ACC112 (cell line): ENCODE measurements around the gene XPR1.

ENCODE experiments used
- H2AFZ ChIP-seq: fragments of 200-600 bp; sonication (generic); one replicate; pipeline ENCODE4 v1.6.0; 2017; ENCODE audit warnings: antibody characterized with exemption, low read length; ENCODE audit not compliant: unreplicated experiment
- H3K27ac ChIP-seq: fragments of 200-600 bp; sonication (generic); 2 replicates; pipeline ENCODE4 v1.5.1; 2014; ENCODE audit warnings: low read depth, mild to moderate bottlenecking, antibody characterized with exemption, low read length, moderate library complexity
- H3K27me3 ChIP-seq: fragments of 200-600 bp; sonication (generic); 2 replicates; pipeline ENCODE4 v1.6.1; 2014; ENCODE audit warnings: mild to moderate bottlenecking, antibody characterized with exemption, low read length, moderate library complexity, mixed read lengths; ENCODE audit not compliant: insufficient read depth
- H3K36me3 ChIP-seq: fragments of 200-600 bp; sonication (generic); 2 replicates; pipeline ENCODE4 v1.6.1; 2016; ENCODE audit warnings: mild to moderate bottlenecking, antibody characterized with exemption, low read length, moderate library complexity, mixed read lengths; ENCODE audit not compliant: insufficient read depth
- H3K4me1 ChIP-seq: fragments of 200-600 bp; sonication (generic); one replicate; pipeline ENCODE4 v1.6.1; 2016; ENCODE audit warnings: low read length, mixed read lengths; ENCODE audit not compliant: insufficient read depth, unreplicated experiment, control insufficient read depth
- H3K4me3 ChIP-seq: fragments of 200-600 bp; sonication (generic); 2 replicates; pipeline ENCODE4 v1.5.1; 2014; ENCODE audit warnings: mild to moderate bottlenecking, low read depth, low read length
- H3K79me2 ChIP-seq: fragments of 200-600 bp; sonication (generic); one replicate; pipeline ENCODE4 v1.6.0; 2016; ENCODE audit warnings: low read length; ENCODE audit not compliant: control insufficient read depth, unreplicated experiment, insufficient read depth

XPR1 gene

GRCh38 chr1:180745098-180745497 is 113.3 kb downstream of the XPR1 start:
- no peaks in the 10 kb centered on the region for H3K27me3 ChIP-seq
- no peak overlapping the region for H3K4me3 ChIP-seq
- no peak overlapping the region for H3K27ac ChIP-seq
- no peaks in the 10 kb centered on the region for H3K79me2 ChIP-seq
- no peaks in the 10 kb centered on the region for H3K4me1 ChIP-seq
- H3K36me3 ChIP-seq: no peaks in the 10 kb centered on the region
- no peak overlapping the region for H2AFZ ChIP-seq

GRCh38 chr1:180751921-180752320 is 120.1 kb downstream of the XPR1 start:
- no peaks in the 10 kb centered on the region for H3K27me3 ChIP-seq
- H3K4me1 ChIP-seq: no peaks in the 10 kb centered on the region
- H3K79me2 ChIP-seq: no peaks in the 10 kb centered on the region
- H3K4me3 ChIP-seq: no peak overlapping the region
- no peak overlapping the region for H2AFZ ChIP-seq
- no peak overlapping the region for H3K27ac ChIP-seq
- H3K36me3 ChIP-seq: no peaks in the 10 kb centered on the region

- H3K4me1 ChIP-seq: no peaks in the 10 kb centered on the region
- no peak overlapping the region for H2AFZ ChIP-seq
- no peak overlapping the region for H3K4me3 ChIP-seq
- no peak overlapping the region for H3K27ac ChIP-seq
- no peaks in the 10 kb centered on the region for H3K27me3 ChIP-seq
- H3K36me3 ChIP-seq: no peaks in the 10 kb centered on the region
- no peaks in the 10 kb centered on the region for H3K79me2 ChIP-seq
Measured at GRCh38 chr1:180754453-180754852, 122.6 kb downstream of the XPR1 start.

- Histone ChIP-seq H3K4me3 (no peak overlapping the region), H3K27ac (no peak overlapping the region), H2AFZ (no peak overlapping the region), H3K79me2 (no peaks in the 10 kb centered on the region), H3K27me3 (no peaks in the 10 kb centered on the region), H3K4me1 (no peaks in the 10 kb centered on the region), H3K36me3 (no peaks in the 10 kb centered on the region)
Measured at GRCh38 chr1:180757657-180758056, 125.8 kb downstream of the XPR1 start.

GRCh38 chr1:180762796-180763195 is 131.0 kb downstream of the XPR1 start:
- Histone ChIP-seq H2AFZ (no peak overlapping the region), H3K27ac (no peak overlapping the region), H3K4me3 (no peak overlapping the region), H3K36me3 (no peaks in the 10 kb centered on the region), H3K4me1 (no peaks in the 10 kb centered on the region), H3K27me3 (no peaks in the 10 kb centered on the region), H3K79me2 (no peaks in the 10 kb centered on the region)

GRCh38 chr1:180765151-180765550 is 133.3 kb downstream of the XPR1 start:
- H3K79me2 ChIP-seq: no peaks in the 10 kb centered on the region
- no peaks in the 10 kb centered on the region for H3K4me1 ChIP-seq
- H3K27me3 ChIP-seq: no peaks in the 10 kb centered on the region
- H3K36me3 ChIP-seq: no peaks in the 10 kb centered on the region
- no peak overlapping the region for H3K4me3 ChIP-seq
- H3K27ac ChIP-seq: no peak overlapping the region
- no peak overlapping the region for H2AFZ ChIP-seq

GRCh38 chr1:180769889-180770288 is 138.1 kb downstream of the XPR1 start:
- H3K27me3 ChIP-seq: no peaks in the 10 kb centered on the region
- no peak overlapping the region for H3K27ac ChIP-seq
- no peaks in the 10 kb centered on the region for H3K36me3 ChIP-seq
- H2AFZ ChIP-seq: no peak overlapping the region
- no peak overlapping the region for H3K4me3 ChIP-seq
- H3K79me2 ChIP-seq: no peaks in the 10 kb centered on the region
- peaks cover 14% of the 10 kb centered on the region for H3K4me1 ChIP-seq

- Histone ChIP-seq H3K36me3 (no peaks in the 10 kb centered on the region), H3K27ac (peak overlapping the region; percentile 44), H3K79me2 (no peaks in the 10 kb centered on the region)
Measured at GRCh38 chr1:180773210-180773865, 141.5 kb downstream of the XPR1 start.

GRCh38 chr1:180775801-180776200 is 144.0 kb downstream of the XPR1 start:
- Histone ChIP-seq H3K27me3 (no peaks in the 10 kb centered on the region), H3K27ac (no peak overlapping the region), H3K4me3 (no peak overlapping the region), H3K4me1 (peaks cover 14% of the 10 kb centered on the region), H2AFZ (no peak overlapping the region), H3K36me3 (no peaks in the 10 kb centered on the region), H3K79me2 (no peaks in the 10 kb centered on the region)

More at GRCh38 chr1:180773210-180773865, 141.5 kb downstream of the XPR1 start:
- Histone ChIP-seq H2AFZ (no peak overlapping the region), H3K27me3 (no peaks in the 10 kb centered on the region), H3K4me3 (no peak overlapping the region), H3K4me1 (peaks cover 14% of the 10 kb centered on the region)

- no peak overlapping the region for H3K27ac ChIP-seq
- peaks cover 14% of the 10 kb centered on the region for H3K4me1 ChIP-seq
Measured at GRCh38 chr1:180777072-180777689, 145.4 kb downstream of the XPR1 start.

GRCh38 chr1:180778782-180779398 is 147.1 kb downstream of the XPR1 start:
- no peaks in the 10 kb centered on the region for H3K27me3 ChIP-seq
- H3K4me1 ChIP-seq: peaks cover 2% of the 10 kb centered on the region
- no peaks in the 10 kb centered on the region for H3K36me3 ChIP-seq
- no peak overlapping the region for H2AFZ ChIP-seq
- no peak overlapping the region for H3K4me3 ChIP-seq
- no peak overlapping the region for H3K27ac ChIP-seq
- H3K79me2 ChIP-seq: no peaks in the 10 kb centered on the region

More at GRCh38 chr1:180777072-180777689, 145.4 kb downstream of the XPR1 start:
- H3K4me3 ChIP-seq: no peak overlapping the region
- no peaks in the 10 kb centered on the region for H3K27me3 ChIP-seq
- H3K36me3 ChIP-seq: no peaks in the 10 kb centered on the region
- no peak overlapping the region for H2AFZ ChIP-seq
- H3K79me2 ChIP-seq: no peaks in the 10 kb centered on the region
